ENCODE measurements around the gene PLCE1. TPM values are rescaled to one million over a fixed set of nuclear protein-coding genes. Genes with fewer than 3 reads are reported as not detected.
"Not testable (repeated sequence)": the region's sequence is repeated elsewhere in the genome, so short reads cannot be mapped to it uniquely, and the experiment has no call there.

The PLCE1 gene
- total RNA-seq, 1 donor from 2014 or later = 0.47 TPM

DNA sequence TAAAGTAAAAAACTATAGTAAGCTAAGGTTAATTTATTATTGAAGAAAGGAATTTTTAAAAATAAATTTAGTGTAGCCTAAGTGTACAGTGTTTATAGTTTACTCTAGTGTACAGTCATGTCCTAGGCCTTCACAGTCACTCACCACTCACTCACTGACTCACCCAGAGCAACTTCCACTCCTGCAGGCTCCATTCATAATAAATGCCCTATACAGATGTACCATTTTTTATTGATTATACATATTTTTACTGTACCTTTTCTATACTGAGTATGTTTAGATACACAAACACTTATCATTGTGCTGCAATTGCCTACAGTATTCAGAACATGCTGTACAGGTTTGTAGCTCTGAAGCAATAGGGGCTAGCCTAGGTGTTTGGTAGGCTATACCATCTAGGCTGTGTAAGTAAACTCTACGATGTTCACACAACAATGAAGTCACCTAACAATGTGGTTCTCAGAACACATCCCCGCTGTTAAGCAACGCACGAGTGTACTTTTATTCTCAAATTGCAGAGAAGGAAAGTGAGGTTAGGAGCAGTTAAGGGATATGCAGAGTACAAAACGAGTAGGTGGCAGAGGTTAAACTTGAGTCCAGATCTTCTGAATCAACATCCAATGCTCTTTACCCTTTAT is 38.9 kb upstream of the PLCE1 start:
- TF ChIP-seq EZH2 (IDR thresholded peaks at IDR 0.05) = no peak
- TF ChIP-seq, protein P1, sequence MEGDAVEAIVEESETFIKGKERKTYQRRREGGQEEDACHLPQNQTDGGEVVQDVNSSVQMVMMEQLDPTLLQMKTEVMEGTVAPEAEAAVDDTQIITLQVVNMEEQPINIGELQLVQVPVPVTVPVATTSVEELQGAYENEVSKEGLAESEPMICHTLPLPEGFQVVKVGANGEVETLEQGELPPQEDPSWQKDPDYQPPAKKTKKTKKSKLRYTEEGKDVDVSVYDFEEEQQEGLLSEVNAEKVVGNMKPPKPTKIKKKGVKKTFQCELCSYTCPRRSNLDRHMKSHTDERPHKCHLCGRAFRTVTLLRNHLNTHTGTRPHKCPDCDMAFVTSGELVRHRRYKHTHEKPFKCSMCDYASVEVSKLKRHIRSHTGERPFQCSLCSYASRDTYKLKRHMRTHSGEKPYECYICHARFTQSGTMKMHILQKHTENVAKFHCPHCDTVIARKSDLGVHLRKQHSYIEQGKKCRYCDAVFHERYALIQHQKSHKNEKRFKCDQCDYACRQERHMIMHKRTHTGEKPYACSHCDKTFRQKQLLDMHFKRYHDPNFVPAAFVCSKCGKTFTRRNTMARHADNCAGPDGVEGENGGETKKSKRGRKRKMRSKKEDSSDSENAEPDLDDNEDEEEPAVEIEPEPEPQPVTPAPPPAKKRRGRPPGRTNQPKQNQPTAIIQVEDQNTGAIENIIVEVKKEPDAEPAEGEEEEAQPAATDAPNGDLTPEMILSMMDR (IDR thresholded peaks at IDR 0.05) = no peak
- TF ChIP-seq EZH2phosphoT487 (IDR thresholded peaks at IDR 0.05) = no peak
- Histone ChIP-seq H2AFZ (replicated peaks) (no peak overlapping the region), H3K4me2 (no peak overlapping the region), H3K9me3 (ENCODE audit: low read depth) (no peaks in the 10 kb centered on the region), H3K4me3 (no peak overlapping the region), H3F3A (ENCODE audit: low read depth) (no peaks in the 10 kb centered on the region), H3K27me3 (no peaks in the 10 kb centered on the region), H3K27ac (no peak overlapping the region), H4K20me1 (ENCODE audit: low read depth) (no peaks in the 10 kb centered on the region), H3K9ac (no peak overlapping the region), H3K79me2 (ENCODE audit: low read depth) (no peaks in the 10 kb centered on the region), H3K4me1 (no peaks in the 10 kb centered on the region), H3K36me3 (no peaks in the 10 kb centered on the region)
- Mint-ChIP-seq H3K36me3 (no peaks in the 10 kb centered on the region), H3K27me3 (ENCODE audit: insufficient read depth, low read depth) (peaks cover 3% of the 10 kb centered on the region), H3K4me1 (no peaks in the 10 kb centered on the region), H3K27ac (no peak overlapping the region), H3K4me3 (no peak overlapping the region), H3K9me3 (no peaks in the 10 kb centered on the region)
- no peak for DNase-seq (ENCODE audit: low spot score)

DNA sequence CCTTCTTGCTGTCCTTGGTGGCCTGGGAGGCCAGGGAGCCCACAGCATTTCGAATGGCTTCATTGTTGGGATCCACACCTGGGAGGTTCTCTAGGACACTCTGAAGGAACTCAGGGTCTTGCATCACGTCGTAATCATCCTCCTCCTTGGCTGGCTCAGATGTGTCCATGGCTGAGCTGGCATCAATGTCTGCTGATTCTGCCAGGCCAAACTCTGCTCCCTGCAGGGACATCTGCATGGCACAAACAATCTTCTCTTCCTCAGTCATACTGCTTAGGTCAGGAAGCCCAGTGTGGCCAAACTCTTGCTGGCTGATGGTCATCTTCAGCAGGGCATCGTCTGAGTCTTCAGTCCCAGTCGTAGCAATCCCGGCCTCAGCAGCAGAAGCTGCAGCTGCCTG is 34.9 kb upstream of the PLCE1 start:
- TF ChIP-seq, protein P1 (IDR thresholded peaks at IDR 0.05) = no peak
- no peak for TF ChIP-seq EZH2 (IDR thresholded peaks at IDR 0.05)
- TF ChIP-seq EZH2phosphoT487 (IDR thresholded peaks at IDR 0.05) = no peak

DNA sequence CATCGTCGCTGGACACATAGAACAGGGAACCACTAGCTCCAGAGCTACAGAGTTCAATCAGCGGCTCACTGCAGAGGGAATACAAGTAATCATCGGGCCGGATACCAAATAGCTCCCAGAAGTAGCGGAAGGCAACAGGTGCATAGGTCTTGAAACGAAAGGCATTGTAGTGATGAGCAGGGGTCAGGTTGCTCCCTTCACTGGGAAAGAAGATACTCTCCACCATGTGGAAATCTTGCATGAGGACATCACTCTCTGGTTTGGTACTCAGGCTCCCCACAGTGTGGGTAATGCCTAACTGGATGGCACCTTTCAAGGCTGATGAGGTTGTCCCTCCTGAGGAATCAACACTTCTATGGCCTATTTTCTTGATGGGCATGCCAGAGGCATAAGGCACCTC is 32.7 kb upstream of the PLCE1 start:
- H3K4me1 Mint-ChIP-seq; H3K9me3 ChIP-seq (ENCODE audit: low read depth); H3K4me1 ChIP-seq; DNase-seq (ENCODE audit: low spot score); H3F3A ChIP-seq (ENCODE audit: low read depth); H3K27ac Mint-ChIP-seq; H3K9ac ChIP-seq; H3K36me3 ChIP-seq; H3K4me2 ChIP-seq; H3K27me3 Mint-ChIP-seq (ENCODE audit: insufficient read depth, low read depth); H2AFZ ChIP-seq (replicated peaks); H3K4me3 ChIP-seq; H3K36me3 Mint-ChIP-seq; H3K79me2 ChIP-seq (ENCODE audit: low read depth); H3K4me3 Mint-ChIP-seq; H3K27me3 ChIP-seq; H3K9me3 Mint-ChIP-seq; H4K20me1 ChIP-seq (ENCODE audit: low read depth); H3K27ac ChIP-seq: not testable (repeated sequence)

More for the DNA sequence above, 34.9 kb upstream of the PLCE1 start:
- no peaks in the 10 kb centered on the region for H3K79me2 ChIP-seq (ENCODE audit: low read depth)
- no peaks in the 10 kb centered on the region for H3K4me1 ChIP-seq
- Mint-ChIP-seq H3K27me3 (ENCODE audit: insufficient read depth, low read depth) (peaks cover 3% of the 10 kb centered on the region), H3K4me3 (no peak overlapping the region), H3K4me1 (no peaks in the 10 kb centered on the region), H3K27ac (no peak overlapping the region), H3K9me3 (no peaks in the 10 kb centered on the region), H3K36me3 (no peaks in the 10 kb centered on the region)
- H3K27me3 ChIP-seq = no peaks in the 10 kb centered on the region
- no peak overlapping the region for H3K27ac ChIP-seq
- H3F3A ChIP-seq (ENCODE audit: low read depth) = no peaks in the 10 kb centered on the region
- H3K9me3 ChIP-seq (ENCODE audit: low read depth) = no peaks in the 10 kb centered on the region
- H2AFZ ChIP-seq (replicated peaks) = no peak overlapping the region
- H3K4me2 ChIP-seq = no peak overlapping the region
- no peak overlapping the region for H3K9ac ChIP-seq
- H3K4me3 ChIP-seq = no peak overlapping the region
- DNase-seq (ENCODE audit: low spot score) = no peak
- no peaks in the 10 kb centered on the region for H4K20me1 ChIP-seq (ENCODE audit: low read depth)
- H3K36me3 ChIP-seq = no peaks in the 10 kb centered on the region

DNA sequence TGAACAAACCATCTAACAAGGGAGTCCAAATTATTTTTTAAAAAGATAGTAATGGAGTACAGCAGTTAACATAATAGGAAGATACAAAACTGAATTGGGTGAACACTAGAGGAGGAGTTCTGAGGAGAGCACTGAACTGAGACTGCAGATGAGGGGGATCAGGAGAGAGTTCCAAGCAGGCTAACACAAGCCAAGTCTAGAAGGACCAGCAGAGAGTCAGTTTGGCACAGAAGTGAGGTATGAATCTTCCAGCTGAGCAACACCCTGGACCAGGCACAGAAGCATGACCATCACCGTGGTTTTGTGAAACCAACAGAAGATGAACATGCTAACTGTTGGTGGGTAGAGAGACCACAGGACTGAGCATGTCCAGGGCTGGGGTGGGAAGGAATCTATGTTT is 30.8 kb upstream of the PLCE1 start:
- Histone ChIP-seq H4K20me1 (ENCODE audit: low read depth) (no peaks in the 10 kb centered on the region), H3K9me3 (ENCODE audit: low read depth) (no peaks in the 10 kb centered on the region), H3F3A (ENCODE audit: low read depth) (no peaks in the 10 kb centered on the region), H2AFZ (replicated peaks) (no peak overlapping the region), H3K27ac (no peak overlapping the region), H3K36me3 (no peaks in the 10 kb centered on the region), H3K79me2 (ENCODE audit: low read depth) (no peaks in the 10 kb centered on the region), H3K4me3 (no peak overlapping the region), H3K4me2 (no peak overlapping the region), H3K4me1 (no peaks in the 10 kb centered on the region), H3K27me3 (no peaks in the 10 kb centered on the region), H3K9ac (no peak overlapping the region)
- H3K9me3 Mint-ChIP-seq = no peaks in the 10 kb centered on the region
- H3K4me3 Mint-ChIP-seq = no peak overlapping the region
- TF ChIP-seq EZH2phosphoT487 (IDR thresholded peaks at IDR 0.05) (no peak), EZH2 (IDR thresholded peaks at IDR 0.05) (no peak)
- TF ChIP-seq, protein P1 (IDR thresholded peaks at IDR 0.05) = no peak
- no peaks in the 10 kb centered on the region for H3K36me3 Mint-ChIP-seq
- H3K4me1 Mint-ChIP-seq = no peaks in the 10 kb centered on the region
- H3K27me3 Mint-ChIP-seq (ENCODE audit: insufficient read depth, low read depth) = peaks cover 3% of the 10 kb centered on the region
- no peak for DNase-seq (ENCODE audit: low spot score)
- no peak overlapping the region for H3K27ac Mint-ChIP-seq

Measured in neural progenitor cell (in vitro differentiated cells).